K562 (cell line): ENCODE results near the gene TMEM203. TPM values are rescaled to one million over a fixed set of nuclear protein-coding genes. Genes with fewer than 3 reads are reported as not detected.
A peak's percentile ranks its signal among the peaks of the same experiment; 100 is the strongest.

ENCODE experiments used
- ARID1B ChIP-seq: fragments of 450-650 bp; IDR thresholded peaks from 2 replicates; pipeline ENCODE4 v1.6.1; 2016; ENCODE audit warnings: antibody characterized with exemption, mild to moderate bottlenecking, inconsistent platforms
- BACH1 ChIP-seq: fragments of 200-800 bp; sonication (Bioruptor generic); IDR thresholded peaks from 2 replicates; pipeline ENCODE4 v1.6.1; 2016; ENCODE audit warnings: missing genetic modification characterization, missing compliant biosample characterization
- CUX1 ChIP-seq: fragments of 200-800 bp; sonication (Bioruptor generic); IDR thresholded peaks from 2 replicates; pipeline ENCODE4 v1.6.1; 2016; ENCODE audit warnings: missing genetic modification characterization, missing compliant biosample characterization
- ETV6 ChIP-seq, 3 experiments: fragments of 150-350 bp in 1 of 3; sonication (generic) in 1 of 3; formaldehyde crosslinking in 1 of 3; IDR thresholded peaks; 2 replicates each; pipeline versions ENCODE4 v1.6.1 to v1.8.0; 2014 to 2022; ENCODE audit warnings: borderline replicate concordance in 2 of 3, low read depth in 2 of 3, antibody characterized with exemption in 1 of 3, low read length in 1 of 3, mild to moderate bottlenecking in 1 of 3, missing genetic modification reagents in 1 of 3
- MAX ChIP-seq: sonication (generic); formaldehyde crosslinking; IDR thresholded peaks from 2 replicates; pipeline ENCODE4 v1.9.0; 2022; ENCODE audit warnings: mild to moderate bottlenecking, missing genetic modification reagents
- PBX2 ChIP-seq, 2 experiments: IDR thresholded peaks in 1 of 2; conservative IDR thresholded peaks in 1 of 2; 2 replicates each; pipeline ENCODE4 v1.6.1; 2016; ENCODE audit warnings: low read depth in 2 of 2, mild to moderate bottlenecking in 1 of 2, missing compliant biosample characterization in 1 of 2, missing genetic modification characterization in 1 of 2, moderate library complexity in 1 of 2
- POLR2G ChIP-seq: fragments of 200-400 bp; formaldehyde crosslinking; IDR thresholded peaks from 2 replicates; pipeline ENCODE4 v1.6.1; 2017; ENCODE audit warnings: low read depth, mild to moderate bottlenecking, antibody characterized with exemption, low read length, moderate library complexity
- RBM17 ChIP-seq: fragments of 200-400 bp; formaldehyde crosslinking; IDR thresholded peaks from 2 replicates; pipeline ENCODE4 v1.6.1; 2017; ENCODE audit warnings: low read depth, mild to moderate bottlenecking, low read length, borderline replicate concordance
- SIN3A ChIP-seq, 2 experiments: fragments of 150-350 bp in 1 of 2; IDR thresholded peaks; 2 replicates each; pipeline ENCODE4 v1.6.1; 2011 to 2016; ENCODE audit warnings: borderline replicate concordance in 2 of 2, low read depth in 2 of 2, low read length in 2 of 2, mild to moderate bottlenecking in 2 of 2, moderate library complexity in 2 of 2; ENCODE audit not compliant: control insufficient read depth in 1 of 2
- TSC22D4 ChIP-seq: fragments of 450-650 bp; IDR thresholded peaks from 2 replicates; pipeline ENCODE4 v1.6.1; 2016; ENCODE audit warnings: missing genetic modification characterization, missing biosample characterization, control low read depth
- ZBTB43 ChIP-seq: sonication (generic); formaldehyde crosslinking; IDR thresholded peaks from 2 replicates; pipeline ENCODE4 v1.8.0; 2023; ENCODE audit warnings: mild to moderate bottlenecking, missing genetic modification reagents
- ZKSCAN8 ChIP-seq: fragments of 200-800 bp; sonication (Bioruptor generic); IDR thresholded peaks from 2 replicates; pipeline ENCODE4 v1.6.1; 2016; ENCODE audit warnings: missing genetic modification characterization, missing compliant biosample characterization
- ZNF239 ChIP-seq: fragments of 250-450 bp; sonication (Bioruptor Pico); IDR thresholded peaks from 2 replicates; pipeline ENCODE4 v1.4.0; 2020; ENCODE audit warnings: mild to moderate bottlenecking
- ZNF263 ChIP-seq: sonication (generic); formaldehyde crosslinking; IDR thresholded peaks from 2 replicates; pipeline ENCODE4 v1.8.0; 2022; ENCODE audit warnings: mild to moderate bottlenecking, missing genetic modification reagents, borderline replicate concordance
- ZNF3 ChIP-seq: fragments of 250-450 bp; sonication (Bioruptor Pico); IDR thresholded peaks from 2 replicates; pipeline ENCODE4 v1.5.0; 2021; ENCODE audit warnings: mild to moderate bottlenecking, moderate library complexity
- ZNF668 ChIP-seq: fragments of 250-450 bp; sonication (Bioruptor Pico); IDR thresholded peaks from 2 replicates; pipeline ENCODE4 v1.8.0; 2022; ENCODE audit warnings: mild to moderate bottlenecking, inconsistent platforms
- polyA plus RNA-seq, 8 experiments: library from polyadenylated mRNA; depleted of rRNA in 4 of 8; stranded (reverse) in 5 of 8; unstranded in 3 of 8; fragments of >200 nt; fragmentation: Nextera tagmentation in 2 of 8; fragmentation: Illumina TruSeq in 1 of 8; extraction: Ambion mirVana in 2 of 8; extraction: Trizol in 1 of 8; gene quantifications; 2 replicates each; pipeline versions ENCODE4 v1.2.1 to v1.2.3, GENCODE V29; 2011 to 2014; ENCODE audit warnings: inconsistent platforms in 1 of 8, missing spikeins in 1 of 8
- total RNA-seq, 7 experiments: library from RNA; depleted of rRNA in 6 of 7; stranded (reverse); fragments of >200 nt in 6 of 7; fragmentation: Illumina TruSeq in 2 of 7; extraction: Trizol in 2 of 7; gene quantifications; 2 replicates each; pipeline versions ENCODE4 v1.2.1 to v1.2.3, GENCODE V29; 2011 to 2021; ENCODE audit warnings: low replicate concordance in 1 of 7

Gene TMEM203
- total and polyA plus RNA-seq, 9 of the 15 experiments (the other 6 are each of a cell fraction or from before 2014, with no cell fraction given) = 8.8 to 59.5 (median 37.6) TPM

GRCh38 chr9:137157618-137158415 is 47.6 kb downstream of the TMEM203 start (continued):
- TF ChIP-seq ZBTB43 (no peak), MAX (CRISPR knock-in tag) (peak; percentile 96), ZNF3 (CRISPR knock-in tag) (no peak), SIN3A (IDR thresholded peaks at IDR 0.05; ENCODE audit: borderline replicate concordance in 2 of 2, control insufficient read depth in 1 of 2, low read depth in 2 of 2, low read length in 2 of 2) (0 out of 4 replicates have a peak, but pooled peaks of 1 of the 2 experiments have one; percentile 5), BACH1 (tag) (no peak), ARID1B (peak; percentile 85), ZKSCAN8 (no peak), ZNF239 (no peak), CUX1 (CRISPR knock-in tag) (no peak), RBM17 (no peak), ETV6 (IDR thresholded peaks at IDR 0.05; ENCODE audit: borderline replicate concordance in 1 of 2, low read depth in 2 of 2, low read length in 1 of 2) (no peak), ETV6 (CRISPR knock-in tag; IDR thresholded peaks at IDR 0.05; ENCODE audit: borderline replicate concordance) (no peak), PBX2 (CRISPR knock-in tag; IDR thresholded peaks at IDR 0.05; ENCODE audit: low read depth) (no peak), PBX2 (tag; conservative IDR thresholded peaks at IDR 0.05; ENCODE audit: low read depth) (0 out of 2 replicates have a peak, but pooled peaks have one; percentile 41), ZNF263 (CRISPR knock-in tag) (peak; percentile 67), ZNF668 (no peak), TSC22D4 (tag) (no peak), POLR2G (no peak)
